ENCODE results near the gene ZNF536.
"Not testable (repeated sequence)": the region's sequence is repeated elsewhere in the genome, so short reads cannot be mapped to it uniquely, and the experiment has no call there.

ZNF536 gene

GRCh38 chr19:30341611-30342201 lies 30.5 kb upstream of the ZNF536 start:
- no peak for DNase-seq (ENCODE audit: low spot score)

DNA sequence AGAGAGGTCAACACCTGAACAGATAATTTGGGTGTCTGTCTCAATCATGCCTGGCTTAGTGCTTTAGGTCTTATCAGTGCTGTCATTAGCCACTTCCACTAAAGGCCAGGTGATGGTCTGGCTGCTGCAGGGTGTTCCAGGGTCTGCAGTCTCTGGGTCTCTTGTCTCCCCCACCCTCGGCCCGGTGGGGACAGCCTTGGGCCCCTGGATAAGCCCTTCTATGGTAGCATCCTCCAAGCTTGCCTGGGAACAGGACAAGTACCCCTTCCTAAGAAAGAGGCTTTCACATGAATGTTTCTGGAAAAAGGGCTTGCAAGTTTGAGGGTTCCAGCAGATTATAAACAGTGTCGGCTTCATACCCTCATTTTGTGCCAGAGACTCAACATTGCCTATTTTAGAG lies 29.3 kb upstream of the ZNF536 start:
- DNase-seq (ENCODE audit: low spot score): no peak

DNA sequence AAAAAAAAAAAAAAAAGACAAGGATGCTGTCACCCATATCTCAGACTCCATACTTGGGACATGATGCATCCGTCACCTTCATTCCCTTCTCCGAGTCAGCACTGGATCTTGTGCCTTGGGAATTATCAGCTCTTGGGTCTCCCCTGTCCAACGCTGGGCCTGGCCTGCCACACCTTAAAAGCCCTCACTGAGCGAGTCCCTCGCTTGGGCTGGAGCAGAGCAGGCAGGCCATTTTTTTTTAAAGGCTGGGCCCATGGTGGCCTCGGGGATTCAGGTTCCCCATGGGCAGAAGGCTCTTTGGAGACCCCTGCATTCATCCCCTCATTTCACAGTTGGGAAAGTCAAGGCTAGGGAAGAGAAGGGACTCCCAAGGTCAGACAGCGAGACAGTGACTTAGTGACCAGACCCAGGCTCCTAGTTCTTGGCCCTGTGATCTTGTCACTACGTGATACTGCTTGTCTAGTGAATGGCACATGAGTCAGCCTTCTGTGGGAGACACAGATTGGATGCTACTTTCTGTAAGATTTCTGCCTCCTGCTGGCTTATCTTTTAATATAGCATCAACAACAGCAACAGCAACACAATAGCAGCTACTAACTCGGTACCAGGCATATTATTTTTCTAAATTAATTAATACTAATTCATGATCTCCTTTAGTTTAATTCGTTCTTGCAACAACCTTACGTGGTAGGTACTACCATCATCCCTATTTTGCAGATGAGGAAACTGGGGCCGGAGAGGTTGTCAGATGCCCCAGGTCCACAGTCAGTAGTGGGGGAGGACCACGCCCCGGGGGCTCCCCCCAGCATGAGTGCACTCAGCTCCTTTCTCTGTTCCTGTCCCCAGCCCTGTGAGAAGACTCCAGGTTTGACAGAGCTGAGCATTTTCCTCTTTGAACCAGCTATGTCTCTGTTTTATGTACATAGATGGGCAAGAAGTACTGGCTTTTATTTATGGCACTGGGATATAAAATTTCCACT lies 27.4 kb upstream of the ZNF536 start:
- DNase-seq (ENCODE audit: low spot score): peak; percentile 83

GRCh38 chr19:30345686-30346085 lies 26.5 kb upstream of the ZNF536 start:
- no peak for DNase-seq (ENCODE audit: low spot score)

- DNase-seq (ENCODE audit: low spot score): not testable (repeated sequence)
Observed at GRCh38 chr19:30346468-30346867, 25.7 kb upstream of the ZNF536 start.

- DNase-seq (ENCODE audit: low spot score): no peak
Observed at GRCh38 chr19:30349131-30349730, 23.0 kb upstream of the ZNF536 start.

DNA sequence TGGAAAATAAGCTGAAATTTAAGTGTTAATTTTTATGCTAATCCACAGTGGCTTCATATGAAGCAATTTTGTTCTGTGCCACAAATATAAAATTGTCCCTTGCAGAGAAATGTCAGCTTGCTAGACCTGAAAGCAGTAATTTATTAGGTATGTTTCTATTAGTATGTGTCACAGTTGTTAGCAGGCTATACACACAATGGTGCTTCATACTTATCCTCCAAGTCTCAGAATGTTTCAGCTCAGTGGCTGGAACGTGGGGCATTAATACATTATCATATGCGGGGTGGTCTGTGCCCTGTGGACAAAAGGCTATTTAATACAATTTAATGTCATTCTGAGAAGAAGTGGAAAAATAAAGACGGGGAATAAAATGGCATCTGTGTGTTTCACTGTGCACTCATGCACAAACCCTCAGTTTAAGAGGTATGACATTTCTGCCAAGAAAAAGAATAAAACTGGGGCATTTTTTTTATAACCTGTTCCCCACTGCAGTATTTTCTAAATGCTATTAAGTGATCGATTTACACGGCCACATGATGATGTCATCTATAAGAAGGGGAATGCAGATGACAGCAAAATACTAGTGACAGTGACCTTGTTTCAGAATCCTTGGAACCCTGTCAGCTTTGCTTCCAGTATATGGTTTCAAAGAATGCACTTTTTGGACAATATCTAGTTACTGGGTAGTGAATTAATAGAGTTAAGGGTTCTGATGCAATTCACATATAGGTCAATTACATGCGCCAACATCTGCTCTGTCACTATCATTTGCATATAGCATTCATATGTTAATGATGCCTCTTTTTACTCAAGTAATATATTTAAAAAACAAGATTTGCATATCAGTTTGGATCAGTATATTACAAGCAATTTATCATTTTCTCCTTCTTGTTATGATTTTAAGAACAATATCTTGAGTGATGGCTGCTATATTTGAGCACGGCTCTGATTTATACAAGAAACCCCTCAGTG lies 21.2 kb upstream of the ZNF536 start:
- no peak for DNase-seq (ENCODE audit: low spot score)

GRCh38 chr19:30351774-30352173 lies 20.4 kb upstream of the ZNF536 start:
- no peak for DNase-seq (ENCODE audit: low spot score)

GRCh38 chr19:30353394-30353945 lies 18.7 kb upstream of the ZNF536 start:
- no peak for DNase-seq (ENCODE audit: low spot score)

- no peak for DNase-seq (ENCODE audit: low spot score)
Observed at GRCh38 chr19:30355586-30355985, 16.6 kb upstream of the ZNF536 start.

- DNase-seq (ENCODE audit: low spot score): no peak
Observed at GRCh38 chr19:30356951-30357579, 15.1 kb upstream of the ZNF536 start.

DNA sequence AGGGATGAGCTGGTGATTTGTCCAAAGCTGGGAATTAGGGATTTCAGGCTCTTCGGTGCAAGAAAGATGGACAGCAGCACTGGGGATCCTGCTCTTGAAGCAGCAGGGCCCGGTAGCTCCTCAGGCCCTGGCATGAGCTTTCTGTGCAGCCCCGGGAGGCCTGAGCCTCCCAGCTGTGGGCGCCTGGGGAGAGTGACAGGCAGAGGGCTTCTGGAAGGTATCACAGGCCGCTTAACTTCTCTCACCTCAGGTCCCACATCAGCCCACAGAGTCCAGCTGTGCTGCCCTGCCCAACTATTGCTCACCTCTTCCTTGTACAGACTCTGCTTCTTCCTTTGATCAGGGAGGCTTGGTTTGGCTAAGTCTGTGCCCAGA lies 14.6 kb upstream of the ZNF536 start:
- DNase-seq (ENCODE audit: low spot score): no peak

DNA sequence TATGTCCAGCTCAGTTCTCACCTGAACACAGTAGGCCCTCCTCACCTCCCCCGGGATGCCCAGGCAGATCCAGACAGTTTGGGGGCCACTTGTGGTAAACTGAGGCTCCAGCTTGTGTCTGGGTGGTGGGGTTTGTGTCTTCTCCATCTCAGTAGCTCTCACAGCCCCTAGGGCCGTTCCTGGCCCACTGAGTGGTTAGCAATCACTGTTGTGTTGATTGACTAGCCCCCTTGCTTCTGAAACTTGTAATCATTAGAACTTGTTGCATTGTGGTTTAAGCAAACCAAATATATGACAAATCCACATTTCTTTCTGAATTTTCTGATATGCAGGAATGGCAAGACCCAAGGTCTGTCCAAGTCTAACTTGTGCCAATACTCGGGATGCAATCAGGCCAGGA lies 13.9 kb upstream of the ZNF536 start:
- no peak for DNase-seq (ENCODE audit: low spot score)

DNA sequence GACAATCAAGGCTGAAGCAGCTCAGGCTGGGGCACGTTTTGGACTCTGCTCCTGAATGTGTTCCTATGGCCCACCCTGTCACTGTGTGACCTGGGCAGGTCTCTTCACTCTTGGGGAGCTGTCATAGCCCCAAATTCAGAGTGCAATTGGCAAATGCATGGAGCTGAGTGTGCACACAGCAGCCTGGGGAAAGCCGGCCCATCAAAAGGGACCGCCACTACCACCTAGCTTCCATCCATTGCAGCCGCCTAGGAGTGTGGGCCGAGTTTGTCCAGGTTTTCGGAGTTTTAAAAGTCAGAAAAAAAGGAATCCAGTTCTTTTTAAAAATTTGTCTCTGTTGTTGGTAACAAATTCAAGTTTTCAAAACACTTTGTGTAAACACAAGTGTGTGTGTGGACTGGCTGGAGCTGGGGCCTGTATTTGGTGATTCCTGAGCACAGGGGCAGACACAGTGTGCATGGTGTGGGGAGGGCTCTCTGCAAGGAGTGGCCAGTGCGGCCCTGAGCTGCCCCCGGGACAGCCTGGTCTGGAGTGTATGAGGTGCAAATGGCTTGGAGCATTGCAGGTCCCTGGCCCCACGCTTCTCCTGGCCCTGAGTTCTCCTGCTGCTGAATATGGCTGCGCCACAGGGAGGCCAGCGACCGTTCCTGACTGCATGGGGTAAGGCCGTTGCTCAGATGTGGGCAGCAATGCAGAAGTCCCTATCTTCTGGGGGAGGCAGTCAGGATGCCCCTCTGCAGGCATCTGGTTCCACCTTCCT lies 13.2 kb upstream of the ZNF536 start:
- DNase-seq (ENCODE audit: low spot score): no peak

DNA sequence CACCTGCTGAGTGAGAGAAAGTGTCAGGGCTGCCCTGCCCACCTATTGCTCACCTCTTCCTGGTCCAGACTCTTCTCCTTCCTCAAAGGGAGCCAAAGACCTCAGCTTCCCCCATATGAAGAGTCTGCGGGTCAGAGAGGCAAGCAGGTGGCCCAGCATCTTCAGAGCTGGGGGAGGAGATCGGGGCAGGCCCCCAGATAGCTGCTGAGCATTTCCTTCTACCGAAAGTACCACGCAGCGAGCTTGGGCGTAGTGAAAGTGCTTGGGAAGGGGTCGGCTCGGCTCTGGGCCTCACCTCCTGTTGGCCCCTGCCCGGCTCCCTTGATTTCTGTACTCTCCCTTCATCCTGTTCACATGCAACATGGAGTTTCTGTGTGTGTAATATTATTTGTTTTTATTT lies 12.2 kb upstream of the ZNF536 start:
- DNase-seq (ENCODE audit: low spot score): no peak

GRCh38 chr19:30360376-30361106 lies 11.6 kb upstream of the ZNF536 start:
- DNase-seq (ENCODE audit: low spot score): no peak

DNA sequence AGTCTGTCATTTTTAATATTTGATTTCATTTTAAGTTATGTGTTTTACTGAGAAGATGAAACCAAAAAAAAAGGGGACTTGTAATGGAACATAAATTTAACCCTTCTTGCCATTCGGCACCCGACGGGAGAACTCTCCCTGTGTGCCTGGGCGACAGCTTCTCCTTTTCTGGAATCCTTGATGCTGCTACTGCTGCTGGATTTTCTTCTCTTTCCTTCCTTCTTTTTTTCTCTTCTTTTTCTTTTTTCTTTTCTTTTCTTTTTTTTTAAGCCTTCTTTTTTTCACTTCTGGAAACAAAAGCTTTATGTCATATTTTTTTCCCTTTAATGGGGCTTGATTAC lies 11.1 kb upstream of the ZNF536 start:
- DNase-seq (ENCODE audit: low spot score): no peak

- DNase-seq (ENCODE audit: low spot score): peak; percentile 75
Observed at GRCh38 chr19:30361721-30362120, 10.5 kb upstream of the ZNF536 start.

- no peak for DNase-seq (ENCODE audit: low spot score)
Observed at GRCh38 chr19:30362156-30362754, 9.9 kb upstream of the ZNF536 start.
